ENCODE results near the gene EGFL7.

The EGFL7 gene

GRCh38 chr9:136683173-136683745 is 20.5 kb downstream of the EGFL7 start:
- Histone ChIP-seq H3K36me3 (peaks cover 3% of the 10 kb centered on the region), H3K4me3 (ENCODE audit: low read depth, low read length) (no peak overlapping the region), H3K9me3 (ENCODE audit: severe bottlenecking) (no peaks in the 10 kb centered on the region), H3K27me3 (ENCODE audit: insufficient read depth, low read depth, severe bottlenecking) (no peaks in the 10 kb centered on the region), H3K27ac (no peak overlapping the region; the same call in none of the 2 replicates)
- no peak for DNase-seq
- TF ChIP-seq, protein P1, sequence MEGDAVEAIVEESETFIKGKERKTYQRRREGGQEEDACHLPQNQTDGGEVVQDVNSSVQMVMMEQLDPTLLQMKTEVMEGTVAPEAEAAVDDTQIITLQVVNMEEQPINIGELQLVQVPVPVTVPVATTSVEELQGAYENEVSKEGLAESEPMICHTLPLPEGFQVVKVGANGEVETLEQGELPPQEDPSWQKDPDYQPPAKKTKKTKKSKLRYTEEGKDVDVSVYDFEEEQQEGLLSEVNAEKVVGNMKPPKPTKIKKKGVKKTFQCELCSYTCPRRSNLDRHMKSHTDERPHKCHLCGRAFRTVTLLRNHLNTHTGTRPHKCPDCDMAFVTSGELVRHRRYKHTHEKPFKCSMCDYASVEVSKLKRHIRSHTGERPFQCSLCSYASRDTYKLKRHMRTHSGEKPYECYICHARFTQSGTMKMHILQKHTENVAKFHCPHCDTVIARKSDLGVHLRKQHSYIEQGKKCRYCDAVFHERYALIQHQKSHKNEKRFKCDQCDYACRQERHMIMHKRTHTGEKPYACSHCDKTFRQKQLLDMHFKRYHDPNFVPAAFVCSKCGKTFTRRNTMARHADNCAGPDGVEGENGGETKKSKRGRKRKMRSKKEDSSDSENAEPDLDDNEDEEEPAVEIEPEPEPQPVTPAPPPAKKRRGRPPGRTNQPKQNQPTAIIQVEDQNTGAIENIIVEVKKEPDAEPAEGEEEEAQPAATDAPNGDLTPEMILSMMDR (IDR thresholded peaks at IDR 0.05; ENCODE audit: low read depth, low read length) = no peak

GRCh38 chr9:136683755-136684154 is 21.0 kb downstream of the EGFL7 start:
- Histone ChIP-seq H3K27ac (peak overlapping the region; percentile 32), H3K36me3 (peaks cover 3% of the 10 kb centered on the region), H3K27me3 (ENCODE audit: insufficient read depth, low read depth, severe bottlenecking) (no peaks in the 10 kb centered on the region), H3K4me3 (ENCODE audit: low read depth, low read length) (no peak overlapping the region), H3K9me3 (ENCODE audit: severe bottlenecking) (no peaks in the 10 kb centered on the region)
- no peak for DNase-seq
- TF ChIP-seq, protein P1 (IDR thresholded peaks at IDR 0.05; ENCODE audit: low read depth, low read length) = no peak

DNA sequence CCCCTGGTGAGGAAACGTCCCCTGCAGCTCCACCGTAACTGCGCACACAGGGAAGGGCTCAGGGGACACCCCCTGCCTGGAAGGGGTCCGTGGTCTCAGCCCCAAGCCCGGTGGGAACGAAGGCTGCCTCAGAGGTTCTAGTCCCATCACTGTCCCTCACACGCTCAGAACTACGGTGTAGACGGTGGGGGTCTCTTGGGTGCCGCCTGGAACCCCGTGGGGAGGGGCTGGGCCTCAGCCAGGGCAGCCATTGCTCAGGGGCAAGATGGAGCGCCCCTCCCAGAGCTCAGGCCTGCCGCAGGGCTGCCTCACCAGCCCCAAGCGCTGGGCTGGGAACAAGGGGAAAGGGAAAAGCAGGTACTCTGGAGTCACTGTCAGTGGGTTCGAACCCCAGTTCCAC is 21.6 kb downstream of the EGFL7 start:
- TF ChIP-seq, protein P1 (IDR thresholded peaks at IDR 0.05; ENCODE audit: low read depth, low read length) = no peak
- no peaks in the 10 kb centered on the region for H3K9me3 ChIP-seq (ENCODE audit: severe bottlenecking)

DNA sequence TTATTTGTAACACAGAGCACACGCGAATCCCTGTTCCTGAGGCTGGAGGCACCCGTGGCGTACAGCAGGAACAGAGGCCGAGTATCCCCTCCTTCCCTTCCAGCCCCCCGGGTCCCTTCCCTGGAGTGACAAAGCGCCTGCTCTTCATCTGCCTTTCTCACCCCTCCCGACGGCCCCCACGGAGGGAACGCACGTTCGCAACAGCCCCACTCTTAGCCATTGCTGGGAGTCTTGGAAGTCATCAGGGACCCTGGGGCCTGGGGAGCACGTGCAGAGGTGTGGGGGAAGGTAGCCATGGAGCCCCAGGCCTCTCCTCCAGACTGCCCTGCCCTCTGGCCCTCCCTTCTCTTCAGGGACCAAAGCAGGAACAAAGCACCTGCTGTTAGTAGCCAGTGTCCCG is 22.1 kb downstream of the EGFL7 start:
- H3K9me3 ChIP-seq (ENCODE audit: severe bottlenecking) = no peaks in the 10 kb centered on the region
- H3K27ac ChIP-seq = peak overlapping the region; percentile 32; the same call in 1 of the 2 replicates
- DNase-seq = no peak
- no peak overlapping the region for H3K4me3 ChIP-seq (ENCODE audit: low read depth, low read length)
- no peaks in the 10 kb centered on the region for H3K27me3 ChIP-seq (ENCODE audit: insufficient read depth, low read depth, severe bottlenecking)
- TF ChIP-seq, protein P1 (IDR thresholded peaks at IDR 0.05; ENCODE audit: low read depth, low read length) = no peak
- H3K36me3 ChIP-seq = peaks cover 3% of the 10 kb centered on the region

More for the DNA sequence above, 21.6 kb downstream of the EGFL7 start:
- H3K27ac ChIP-seq = peak overlapping the region; percentile 32
- no peak overlapping the region for H3K4me3 ChIP-seq (ENCODE audit: low read depth, low read length)
- DNase-seq = no peak
- H3K36me3 ChIP-seq = peaks cover 3% of the 10 kb centered on the region
- no peaks in the 10 kb centered on the region for H3K27me3 ChIP-seq (ENCODE audit: insufficient read depth, low read depth, severe bottlenecking)

GRCh38 chr9:136685216-136685615 is 22.5 kb downstream of the EGFL7 start:
- Histone ChIP-seq H3K9me3 (ENCODE audit: severe bottlenecking) (no peaks in the 10 kb centered on the region), H3K27ac (0 out of 2 replicates have a peak overlapping the region, but pooled peaks have one; percentile 32), H3K27me3 (ENCODE audit: insufficient read depth, low read depth, severe bottlenecking) (no peaks in the 10 kb centered on the region), H3K36me3 (peaks cover 3% of the 10 kb centered on the region), H3K4me3 (ENCODE audit: low read depth, low read length) (no peak overlapping the region)
- TF ChIP-seq, protein P1 (IDR thresholded peaks at IDR 0.05; ENCODE audit: low read depth, low read length) = no peak
- no peak for DNase-seq
